Transverse colon (tissue), 4 donors: ENCODE results near the gene IGSF3. TPM values are rescaled to one million over a fixed set of nuclear protein-coding genes. Genes with fewer than 3 reads are reported as not detected.

ENCODE experiments used
- DNase-seq: peaks from one replicate; pipeline ENCODE4 v3.0.0-alpha.2; 2019
- H3K27ac ChIP-seq, 4 donors: fragments of 200-600 bp; sonication (generic); 2 replicates each; pipeline ENCODE4 v1.5.1; 2016 to 2018; ENCODE audit warnings: inconsistent platforms in 4 of 4
- H3K27me3 ChIP-seq: fragments of 200-600 bp; sonication (generic); 2 replicates; pipeline ENCODE4 v1.5.1; 2017; ENCODE audit warnings: inconsistent platforms
- H3K36me3 ChIP-seq, 4 donors: fragments of 200-600 bp; sonication (generic); 2 replicates each; pipeline ENCODE4 v1.5.1; 2017 to 2019; ENCODE audit warnings: inconsistent platforms in 4 of 4
- H3K4me1 ChIP-seq, 4 donors: fragments of 200-600 bp; sonication (generic); 2 replicates each; pipeline ENCODE4 v1.5.1; 2017 to 2020; ENCODE audit warnings: inconsistent platforms in 4 of 4
- H3K4me3 ChIP-seq, 4 donors: fragments of 200-600 bp; sonication (generic); 1 replicate in 1 of 4; 2 replicates in 3 of 4; pipeline versions ENCODE4 v1.5.1 to v1.6.1; 2017 to 2019; ENCODE audit warnings: inconsistent platforms in 4 of 4
- H3K9me3 ChIP-seq, 2 donors: fragments of 200-600 bp; sonication (generic); 2 replicates each; pipeline ENCODE4 v1.5.1; 2017 to 2019; ENCODE audit warnings: inconsistent platforms in 2 of 2
- EP300 ChIP-seq: sonication (generic); formaldehyde crosslinking; IDR thresholded peaks from one replicate; pipeline ENCODE4 v1.6.1; 2017; ENCODE audit warnings: antibody characterized with exemption, low read depth
- POLR2A ChIP-seq: fragments of 450-650 bp; IDR thresholded peaks from one replicate; pipeline ENCODE4 v1.6.1; 2016; ENCODE audit warnings: antibody characterized with exemption, mild to moderate bottlenecking, moderate library complexity
- POLR2AphosphoS5 ChIP-seq, 3 donors: sonication (generic); formaldehyde crosslinking; IDR thresholded peaks; one replicate each; pipeline ENCODE4 v1.6.1; 2016; ENCODE audit warnings: antibody characterized with exemption in 3 of 3
- WGBS, 2 donors: methylation state at CpG; one replicate each; pipeline ENCODE4 v1.1.5; 2018; ENCODE audit warnings: low coverage in 1 of 2; 5-methylcytosine and 5-hydroxymethylcytosine counted together
- in situ Hi-C, 4 donors: fragments of 200-750 bp; cut with MboI; loops; one replicate each; pipeline versions ENCODE4 v1.15.0 to v1.15.1; 2017; ENCODE audit warnings: low sequenced_read_pairs in 3 of 4, low pct_ligation_motif_present in 1 of 4, low pct_unique_long_range_greater_than_20kb in 1 of 4
- intact Hi-C: fragments of 100-400 bp; cut with DNase I; formaldehyde crosslinking; loops from one replicate; pipeline ENCODE4 v1.15.1; 2023; ENCODE audit warnings: low total_unique reads
- total RNA-seq, 4 donors: library from RNA; depleted of rRNA; stranded (reverse); fragments of >200 nt; gene quantifications; one replicate each; pipeline ENCODE4 v1.1.0, GENCODE V29; 2016
- TF ChIP-seq, protein P1 (sequence below), 5 experiments: fragments of 200-600 bp in 3 of 5; fragments of 450-650 bp in 2 of 5; sonication (generic) in 3 of 5; IDR thresholded peaks; 1 replicate in 2 of 5; 2 replicates in 3 of 5; pipeline ENCODE4 v1.5.1; 2016 to 2017; ENCODE audit warnings: antibody characterized with exemption in 5 of 5, inconsistent platforms in 3 of 5, mild to moderate bottlenecking in 2 of 5, moderate library complexity in 1 of 5

Gene IGSF3
- total RNA-seq, 4 donors from 2014 or later, result 36.7 to 75.8 (median 56.9) TPM

GRCh38 chr1:116678732-116679090, 11.2 kb upstream of the IGSF3 start:
- intact Hi-C loops (no loop called here), in situ Hi-C loops (no loop called here)
- no peaks in the 10 kb centered on the region for H3K27me3 ChIP-seq
- no peak overlapping the region for H3K4me3 ChIP-seq
- WGBS, 2 donors, result 61 to 69% methylated on average over 2 of the region's 2 CpGs
- no peaks in the 10 kb centered on the region for H3K9me3 ChIP-seq
- no peaks in the 10 kb centered on the region for H3K4me1 ChIP-seq
- no peaks in the 10 kb centered on the region for H3K36me3 ChIP-seq
- no peak overlapping the region for H3K27ac ChIP-seq
- DNase-seq, result no peak
- TF ChIP-seq, protein P1, sequence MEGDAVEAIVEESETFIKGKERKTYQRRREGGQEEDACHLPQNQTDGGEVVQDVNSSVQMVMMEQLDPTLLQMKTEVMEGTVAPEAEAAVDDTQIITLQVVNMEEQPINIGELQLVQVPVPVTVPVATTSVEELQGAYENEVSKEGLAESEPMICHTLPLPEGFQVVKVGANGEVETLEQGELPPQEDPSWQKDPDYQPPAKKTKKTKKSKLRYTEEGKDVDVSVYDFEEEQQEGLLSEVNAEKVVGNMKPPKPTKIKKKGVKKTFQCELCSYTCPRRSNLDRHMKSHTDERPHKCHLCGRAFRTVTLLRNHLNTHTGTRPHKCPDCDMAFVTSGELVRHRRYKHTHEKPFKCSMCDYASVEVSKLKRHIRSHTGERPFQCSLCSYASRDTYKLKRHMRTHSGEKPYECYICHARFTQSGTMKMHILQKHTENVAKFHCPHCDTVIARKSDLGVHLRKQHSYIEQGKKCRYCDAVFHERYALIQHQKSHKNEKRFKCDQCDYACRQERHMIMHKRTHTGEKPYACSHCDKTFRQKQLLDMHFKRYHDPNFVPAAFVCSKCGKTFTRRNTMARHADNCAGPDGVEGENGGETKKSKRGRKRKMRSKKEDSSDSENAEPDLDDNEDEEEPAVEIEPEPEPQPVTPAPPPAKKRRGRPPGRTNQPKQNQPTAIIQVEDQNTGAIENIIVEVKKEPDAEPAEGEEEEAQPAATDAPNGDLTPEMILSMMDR (IDR thresholded peaks at IDR 0.05), result no peak
- TF ChIP-seq POLR2A (no peak), EP300 (no peak), POLR2AphosphoS5 (IDR thresholded peaks at IDR 0.05) (no peak)

GRCh38 chr1:116677474-116678062, 10.0 kb upstream of the IGSF3 start:
- no peak for DNase-seq
- TF ChIP-seq POLR2AphosphoS5 (IDR thresholded peaks at IDR 0.05) (no peak), POLR2A (no peak)
- TF ChIP-seq, protein P1 (IDR thresholded peaks at IDR 0.05), result no peak

GRCh38 chr1:116676291-116676690, 8.8 kb upstream of the IGSF3 start:
- no peak for TF ChIP-seq POLR2AphosphoS5 (IDR thresholded peaks at IDR 0.05)
- TF ChIP-seq POLR2A, result no peak
- no peak for TF ChIP-seq EP300
- TF ChIP-seq, protein P1 (IDR thresholded peaks at IDR 0.05), result no peak
- Histone ChIP-seq H3K36me3 (no peaks in the 10 kb centered on the region), H3K9me3 (no peaks in the 10 kb centered on the region), H3K27ac (no peak overlapping the region), H3K4me3 (no peak overlapping the region), H3K27me3 (no peaks in the 10 kb centered on the region), H3K4me1 (no peaks in the 10 kb centered on the region)
- 86 to 98% methylated on average over 2 of the region's 2 CpGs for WGBS, 2 donors
- no peak for DNase-seq
- intact Hi-C loops (no loop called here), in situ Hi-C loops (no loop called here)

More at GRCh38 chr1:116677474-116678062, 10.0 kb upstream of the IGSF3 start:
- no peaks in the 10 kb centered on the region for H3K36me3 ChIP-seq
- H3K4me1 ChIP-seq, result no peaks in the 10 kb centered on the region
- in situ Hi-C loops (no loop called here), intact Hi-C loops (no loop called here)
- no peaks in the 10 kb centered on the region for H3K27me3 ChIP-seq
- H3K9me3 ChIP-seq, result no peaks in the 10 kb centered on the region
- no peak overlapping the region for H3K4me3 ChIP-seq
- H3K27ac ChIP-seq, result no peak overlapping the region
- 55 to 75% methylated on average over 2 of the region's 2 CpGs for WGBS, 2 donors

- no peak overlapping the region for H3K4me3 ChIP-seq
- H3K9me3 ChIP-seq, result no peaks in the 10 kb centered on the region
- H3K27me3 ChIP-seq, result no peaks in the 10 kb centered on the region
- in situ Hi-C loops, result no loop called here
- no peaks in the 10 kb centered on the region for H3K36me3 ChIP-seq
- WGBS, 2 donors, result 46 to 56% methylated on average over 2 of the region's 2 CpGs
- H3K27ac ChIP-seq, result no peak overlapping the region
- intact Hi-C loops, result no loop called here
- TF ChIP-seq POLR2A (no peak), EP300 (no peak), POLR2AphosphoS5 (IDR thresholded peaks at IDR 0.05) (no peak)
- TF ChIP-seq, protein P1 (IDR thresholded peaks at IDR 0.05), result no peak
- no peaks in the 10 kb centered on the region for H3K4me1 ChIP-seq
- DNase-seq, result no peak
Measured at GRCh38 chr1:116674751-116675150, 7.2 kb upstream of the IGSF3 start.
